NCI-H2107 (cell line): ENCODE measurements around the gene SLC7A6OS.

ENCODE experiments used
- DNase-seq: peaks from one replicate; lab custom pipeline; 2025; lab: John Stamatoyannopoulos, UW

Gene SLC7A6OS

GRCh38 chr16:68279726-68280558 lies 30.8 kb downstream of the SLC7A6OS start:
- DNase-seq: no peak

- DNase-seq: no peak
These were observed 34.5 kb downstream of the SLC7A6OS start for GRCh38 chr16:68276223-68276622.

- DNase-seq: no peak
These were observed 35.0 kb downstream of the SLC7A6OS start for GRCh38 chr16:68275611-68276191.

GRCh38 chr16:68274441-68274840 lies 36.3 kb downstream of the SLC7A6OS start:
- no peak for DNase-seq

GRCh38 chr16:68273896-68274295 lies 36.9 kb downstream of the SLC7A6OS start:
- no peak for DNase-seq

GRCh38 chr16:68273459-68273858 lies 37.3 kb downstream of the SLC7A6OS start:
- DNase-seq: no peak

GRCh38 chr16:68272507-68273209 lies 38.1 kb downstream of the SLC7A6OS start:
- DNase-seq: peak; percentile 65

GRCh38 chr16:68270353-68270752 lies 40.4 kb downstream of the SLC7A6OS start:
- DNase-seq: no peak

- DNase-seq: no peak
These were observed 41.0 kb downstream of the SLC7A6OS start for GRCh38 chr16:68269793-68270192.

GRCh38 chr16:68267612-68268405 lies 42.9 kb downstream of the SLC7A6OS start:
- peak; percentile 84 for DNase-seq

GRCh38 chr16:68265078-68265920 lies 45.4 kb downstream of the SLC7A6OS start:
- DNase-seq: no peak

- DNase-seq: peak; percentile 32
These were observed 46.3 kb downstream of the SLC7A6OS start, which contains the start of gene SLC7A6 for GRCh38 chr16:68264128-68265077. SLC7A6 (plus strand) TSS chr16:68264526; CDS start chr16:68274727, 10,201 bp downstream.

GRCh38 chr16:68263559-68264127 lies 47.1 kb downstream of the SLC7A6OS start:
- no peak for DNase-seq

GRCh38 chr16:68259007-68259825 lies 51.5 kb downstream of the SLC7A6OS start:
- DNase-seq: no peak

GRCh38 chr16:68257906-68258800 lies 52.6 kb downstream of the SLC7A6OS start:
- DNase-seq: no peak

GRCh38 chr16:68257251-68257905 lies 53.4 kb downstream of the SLC7A6OS start:
- DNase-seq: peak; percentile 48

GRCh38 chr16:68255712-68256111 lies 55.0 kb downstream of the SLC7A6OS start:
- DNase-seq: no peak
